Left ventricle myocardium inferior (tissue), 1 donor: ENCODE results near the gene ESYT2. TPM values are rescaled to one million over a fixed set of nuclear protein-coding genes. Genes with fewer than 3 reads are reported as not detected.

Experiments used
- DNase-seq: peaks from one replicate; pipeline ENCODE4 v3.0.0-alpha.2; 2020
- H3K27ac ChIP-seq: fragments of 200-600 bp; replicated peaks from 2 replicates; pipeline ENCODE4 v1.8.0; 2021
- H3K27me3 ChIP-seq: fragments of 200-600 bp; 2 replicates; pipeline ENCODE4 v1.8.0; 2021; ENCODE audit warnings: low read depth
- H3K36me3 ChIP-seq: fragments of 200-600 bp; 2 replicates; pipeline ENCODE4 v1.8.0; 2021
- H3K4me1 ChIP-seq: fragments of 200-600 bp; 2 replicates; pipeline ENCODE4 v1.8.0; 2021
- H3K4me3 ChIP-seq: fragments of 200-600 bp; 2 replicates; pipeline ENCODE4 v1.8.0; 2021; ENCODE audit warnings: mild to moderate bottlenecking, moderate library complexity
- H3K9me3 ChIP-seq: fragments of 200-600 bp; replicated peaks from 2 replicates; pipeline ENCODE4 v1.8.0; 2021
- intact Hi-C: fragments of 100-400 bp; cut with micrococcal nuclease; formaldehyde crosslinking; loops from one replicate; pipeline ENCODE4 v1.11.0; 2022
- total RNA-seq: library from RNA; stranded (reverse); fragmentation: NEBNext Ultra II Directional; extraction: Animal tissue kit (Norgen Biotek cat#: 25700); gene quantifications from one replicate; pipeline ENCODE4 v1.2.1, GENCODE V29; 2021
- TF ChIP-seq, protein P1 (sequence below): fragments of 200-600 bp; IDR thresholded peaks from 2 replicates; pipeline ENCODE4 v1.8.0; 2021; ENCODE audit warnings: antibody characterized with exemption, mild to moderate bottlenecking, borderline replicate concordance
- donor health status: DM: no; HTN: yes; CAD: no; lungs with severe emphysema.

Gene ESYT2
- total RNA-seq, 1 donor from 2014 or later, result 41.1 TPM

DNA sequence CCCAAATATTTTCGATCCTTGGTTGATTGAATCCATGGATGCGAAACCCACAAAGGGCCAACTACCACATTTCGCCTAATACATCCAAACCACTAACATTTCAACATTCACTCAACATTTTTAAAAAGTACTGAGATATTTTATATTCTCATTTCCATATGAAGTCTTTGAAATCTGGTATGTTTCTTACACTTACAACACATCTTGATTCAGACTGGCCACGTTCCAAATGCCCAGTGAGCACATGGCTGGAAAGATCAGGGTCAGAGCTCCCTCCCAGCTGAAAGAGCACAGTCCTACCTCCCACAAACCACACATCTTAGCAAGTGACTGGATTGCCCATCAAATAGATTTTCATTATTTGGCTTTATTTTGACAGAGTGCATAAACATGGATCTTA lies 143.6 kb downstream of the ESYT2 start:
- intact Hi-C loops, result no loop called here
- H3K9me3 ChIP-seq, result no peaks in the 10 kb centered on the region
- no peak overlapping the region for H3K4me3 ChIP-seq
- no peaks in the 10 kb centered on the region for H3K4me1 ChIP-seq
- TF ChIP-seq, protein P1, sequence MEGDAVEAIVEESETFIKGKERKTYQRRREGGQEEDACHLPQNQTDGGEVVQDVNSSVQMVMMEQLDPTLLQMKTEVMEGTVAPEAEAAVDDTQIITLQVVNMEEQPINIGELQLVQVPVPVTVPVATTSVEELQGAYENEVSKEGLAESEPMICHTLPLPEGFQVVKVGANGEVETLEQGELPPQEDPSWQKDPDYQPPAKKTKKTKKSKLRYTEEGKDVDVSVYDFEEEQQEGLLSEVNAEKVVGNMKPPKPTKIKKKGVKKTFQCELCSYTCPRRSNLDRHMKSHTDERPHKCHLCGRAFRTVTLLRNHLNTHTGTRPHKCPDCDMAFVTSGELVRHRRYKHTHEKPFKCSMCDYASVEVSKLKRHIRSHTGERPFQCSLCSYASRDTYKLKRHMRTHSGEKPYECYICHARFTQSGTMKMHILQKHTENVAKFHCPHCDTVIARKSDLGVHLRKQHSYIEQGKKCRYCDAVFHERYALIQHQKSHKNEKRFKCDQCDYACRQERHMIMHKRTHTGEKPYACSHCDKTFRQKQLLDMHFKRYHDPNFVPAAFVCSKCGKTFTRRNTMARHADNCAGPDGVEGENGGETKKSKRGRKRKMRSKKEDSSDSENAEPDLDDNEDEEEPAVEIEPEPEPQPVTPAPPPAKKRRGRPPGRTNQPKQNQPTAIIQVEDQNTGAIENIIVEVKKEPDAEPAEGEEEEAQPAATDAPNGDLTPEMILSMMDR, result no peak
- H3K27ac ChIP-seq, result no peak overlapping the region
- DNase-seq, result no peak
- no peaks in the 10 kb centered on the region for H3K27me3 ChIP-seq
- H3K36me3 ChIP-seq, result peaks cover 39% of the 10 kb centered on the region

DNA sequence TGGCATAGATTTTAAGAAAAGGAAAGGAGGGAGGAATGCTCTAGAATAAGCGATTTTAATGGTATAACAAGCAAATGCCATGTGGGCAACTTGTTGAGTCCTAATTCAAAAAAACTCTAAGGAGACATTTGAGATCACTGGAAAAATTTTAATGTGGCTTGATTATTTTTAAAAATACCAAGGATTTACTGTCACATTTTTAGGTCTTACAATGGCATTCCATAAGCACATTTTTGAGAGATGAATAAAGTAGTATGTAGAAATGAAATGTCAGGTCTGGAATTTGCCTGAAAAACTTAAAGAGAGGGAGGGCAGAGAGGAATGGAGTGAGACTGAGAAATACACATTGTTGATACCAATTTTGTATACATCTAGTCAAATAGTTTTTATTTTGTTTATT lies 145.0 kb downstream of the ESYT2 start:
- TF ChIP-seq, protein P1, result no peak
- H3K36me3 ChIP-seq, result peaks cover 43% of the 10 kb centered on the region
- intact Hi-C loops, result no loop called here
- no peaks in the 10 kb centered on the region for H3K9me3 ChIP-seq
- no peak for DNase-seq
- no peak overlapping the region for H3K4me3 ChIP-seq
- H3K4me1 ChIP-seq, result no peaks in the 10 kb centered on the region
- H3K27me3 ChIP-seq, result no peaks in the 10 kb centered on the region
- no peak overlapping the region for H3K27ac ChIP-seq

DNA sequence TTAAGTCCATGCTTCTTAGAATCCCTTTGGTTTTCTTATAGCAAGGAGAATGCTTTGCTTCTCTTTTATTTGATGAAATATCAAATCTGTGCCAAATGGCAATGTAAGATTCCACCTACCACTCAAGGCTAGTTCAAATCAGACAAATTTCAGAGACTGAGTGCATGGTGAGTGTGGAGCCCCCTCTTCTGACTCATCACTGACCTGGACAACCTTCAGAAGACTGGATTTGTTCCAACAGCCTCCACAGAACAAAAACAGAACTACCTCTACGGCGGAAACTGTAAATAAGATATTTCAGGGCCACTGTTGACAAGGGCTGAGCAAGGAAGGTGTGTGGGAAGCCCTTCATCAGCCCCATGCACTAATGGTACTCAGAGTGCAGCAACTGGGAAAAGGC lies 145.8 kb downstream of the ESYT2 start:
- H3K36me3 ChIP-seq, result peaks cover 43% of the 10 kb centered on the region
- H3K4me3 ChIP-seq, result no peak overlapping the region
- H3K4me1 ChIP-seq, result no peaks in the 10 kb centered on the region
- DNase-seq, result no peak
- intact Hi-C loops, result no loop called here
- no peaks in the 10 kb centered on the region for H3K27me3 ChIP-seq
- H3K27ac ChIP-seq, result no peak overlapping the region
- no peaks in the 10 kb centered on the region for H3K9me3 ChIP-seq
- TF ChIP-seq, protein P1, result no peak

DNA sequence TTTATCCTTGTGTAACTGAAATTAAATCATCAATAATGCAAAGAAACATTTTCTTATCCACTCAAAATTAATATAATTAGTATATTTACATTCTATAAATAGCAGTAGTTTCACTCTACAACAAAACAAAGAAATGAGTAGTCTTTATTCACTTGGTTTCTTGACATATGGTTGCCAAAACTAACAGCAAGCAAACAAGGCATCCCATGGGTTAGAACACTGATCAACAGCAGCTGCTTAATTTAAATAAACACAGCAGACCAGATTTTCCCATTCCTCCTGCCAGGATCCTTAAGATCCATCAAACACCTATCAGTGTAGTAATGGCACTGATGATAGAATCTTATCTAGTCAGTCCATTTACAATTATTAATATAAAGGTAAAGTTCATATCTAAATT lies 146.9 kb downstream of the ESYT2 start:
- Histone ChIP-seq H3K4me1 (no peaks in the 10 kb centered on the region), H3K4me3 (no peak overlapping the region), H3K36me3 (peaks cover 36% of the 10 kb centered on the region), H3K9me3 (no peaks in the 10 kb centered on the region), H3K27ac (no peak overlapping the region), H3K27me3 (no peaks in the 10 kb centered on the region)
- intact Hi-C loops, result no loop called here
- no peak for DNase-seq
- TF ChIP-seq, protein P1, result no peak

Other genes with a start within 250 kb of the ESYT2 start
- 1.3 TPM for gene PTPRN2, start 241.7 kb downstream of the ESYT2 start, total RNA-seq
- 3.7 TPM for gene NCAPG2, start 124.7 kb downstream of the ESYT2 start, total RNA-seq
- 31.1 TPM for gene DYNC2I1, start 27.0 kb upstream of the ESYT2 start, total RNA-seq